Measurements from ENCODE around the gene CNMD. TPM values are rescaled to one million over a fixed set of nuclear protein-coding genes. Genes with fewer than 3 reads are reported as not detected.

Gene CNMD
- total RNA-seq, 1 experiment from 2014 or later, result 2.6 TPM

GRCh38 chr13:52734075-52734623, 5.5 kb downstream of the CNMD start:
- CTCF ChIA-PET, result interaction anchor here (0.9 kb wide), 1 partner anchor 69 kb away, joined by 3 read pairs; no protein-coding TSS in a partner anchor

GRCh38 chr13:52726258-52726657, 13.4 kb downstream of the CNMD start:
- ChIA-PET POLR2A (ENCODE audit: low non-redundant PET) (no interaction called here), CTCF (no interaction called here)
- no peak overlapping the region for H3K4me3 ChIP-seq (ENCODE audit: low read depth, low read length, poor library complexity, severe bottlenecking)
- no peaks in the 10 kb centered on the region for H3K27me3 ChIP-seq (replicated peaks; ENCODE audit: insufficient read depth, low read depth, low read length, poor library complexity)
- intact Hi-C loops (cut with micrococcal nuclease; ENCODE audit: unreplicated experiment), result no loop called here
- H3K27ac ChIP-seq (ENCODE audit: low read depth, low read length, poor library complexity, severe bottlenecking), result no peak overlapping the region
- BruUV-seq (replicated peaks), result no TSS peak
- no peaks in the 10 kb centered on the region for H3K9me3 ChIP-seq (ENCODE audit: low read depth, low read length, poor library complexity, severe bottlenecking)
- no peak for DNase-seq (ENCODE audit: low spot score)
- H3K4me1 ChIP-seq (ENCODE audit: insufficient read depth, low read length, poor library complexity, severe bottlenecking), result no peaks in the 10 kb centered on the region
- no peaks in the 10 kb centered on the region for H3K36me3 ChIP-seq (ENCODE audit: insufficient read depth, low read length, poor library complexity, severe bottlenecking)
- no peak for TF ChIP-seq CTCF (conservative IDR thresholded peaks at IDR 0.05; ENCODE audit: low read depth, low read length)

More at GRCh38 chr13:52734075-52734623, 5.5 kb downstream of the CNMD start:
- intact Hi-C loops (cut with micrococcal nuclease; ENCODE audit: unreplicated experiment), result no loop called here
- Histone ChIP-seq H3K9me3 (ENCODE audit: low read depth, low read length, poor library complexity, severe bottlenecking) (no peaks in the 10 kb centered on the region), H3K36me3 (ENCODE audit: insufficient read depth, low read length, poor library complexity, severe bottlenecking) (no peaks in the 10 kb centered on the region), H3K4me1 (ENCODE audit: insufficient read depth, low read length, poor library complexity, severe bottlenecking) (peaks cover 10% of the 10 kb centered on the region), H3K27me3 (replicated peaks; ENCODE audit: insufficient read depth, low read depth, low read length, poor library complexity) (peaks cover 1% of the 10 kb centered on the region), H3K4me3 (ENCODE audit: low read depth, low read length, poor library complexity, severe bottlenecking) (no peak overlapping the region), H3K27ac (ENCODE audit: low read depth, low read length, poor library complexity, severe bottlenecking) (no peak overlapping the region)
- no peak for DNase-seq (ENCODE audit: low spot score)
- no TSS peak for BruUV-seq (replicated peaks)
- TF ChIP-seq CTCF (conservative IDR thresholded peaks at IDR 0.05; ENCODE audit: low read depth, low read length) (no peak), EZH2 (IDR thresholded peaks at IDR 0.05; ENCODE audit: borderline replicate concordance, low read depth, low read length, poor library complexity, severe bottlenecking) (no peak)
- POLR2A ChIA-PET (ENCODE audit: low non-redundant PET), result interaction anchor here (0.7 kb wide), 1 partner anchor 30 kb away, joined by 4 read pairs; no protein-coding TSS in a partner anchor

GRCh38 chr13:52725302-52725701, 14.3 kb downstream of the CNMD start:
- H3K4me1 ChIP-seq (ENCODE audit: insufficient read depth, low read length, poor library complexity, severe bottlenecking), result no peaks in the 10 kb centered on the region
- CTCF ChIA-PET, result no interaction called here
- POLR2A ChIA-PET (ENCODE audit: low non-redundant PET), result no interaction called here
- H3K4me3 ChIP-seq (ENCODE audit: low read depth, low read length, poor library complexity, severe bottlenecking), result no peak overlapping the region
- TF ChIP-seq EZH2 (IDR thresholded peaks at IDR 0.05; ENCODE audit: borderline replicate concordance, low read depth, low read length, poor library complexity, severe bottlenecking) (no peak), CTCF (conservative IDR thresholded peaks at IDR 0.05; ENCODE audit: low read depth, low read length) (no peak)
- no peaks in the 10 kb centered on the region for H3K9me3 ChIP-seq (ENCODE audit: low read depth, low read length, poor library complexity, severe bottlenecking)
- no peak overlapping the region for H3K27ac ChIP-seq (ENCODE audit: low read depth, low read length, poor library complexity, severe bottlenecking)
- intact Hi-C loops (cut with micrococcal nuclease; ENCODE audit: unreplicated experiment), result no loop called here
- no peaks in the 10 kb centered on the region for H3K36me3 ChIP-seq (ENCODE audit: insufficient read depth, low read length, poor library complexity, severe bottlenecking)
- DNase-seq (ENCODE audit: low spot score), result no peak
- no peaks in the 10 kb centered on the region for H3K27me3 ChIP-seq (replicated peaks; ENCODE audit: insufficient read depth, low read depth, low read length, poor library complexity)
- no TSS peak for BruUV-seq (replicated peaks)
